Tibial nerve (tissue), 3 donors: Measurements from ENCODE around the gene ACVR1.

ENCODE experiments used
- CTCF ChIP-seq, 5 experiments: fragments of 200-600 bp in 3 of 5; fragments of 450-650 bp in 2 of 5; sonication (generic) in 3 of 5; IDR thresholded peaks; one replicate each; pipeline ENCODE4 v1.5.1; 2016 to 2019; ENCODE audit warnings: antibody characterized with exemption in 5 of 5, mild to moderate bottlenecking in 3 of 5, moderate library complexity in 2 of 5
- POLR2A ChIP-seq, 2 donors: fragments of 450-650 bp; IDR thresholded peaks; one replicate each; pipeline ENCODE4 v1.6.1; 2017; ENCODE audit warnings: antibody characterized with exemption in 2 of 2, mild to moderate bottlenecking in 2 of 2, moderate library complexity in 2 of 2

- TF ChIP-seq CTCF (IDR thresholded peaks at IDR 0.05) (no peak), POLR2A (IDR thresholded peaks at IDR 0.05) (no peak)
Observed at GRCh38 chr2:157898591-157898996, 22.5 kb upstream of the ACVR1 start.
